HFFc6 (cell line): ENCODE results near the gene CACNB4. TPM values are rescaled to one million over a fixed set of nuclear protein-coding genes. Genes with fewer than 3 reads are reported as not detected.
"Not testable (repeated sequence)": the region's sequence is repeated elsewhere in the genome, so short reads cannot be mapped to it uniquely, and the experiment has no call there.

ENCODE experiments used
- DNase-seq: peaks from one replicate; pipeline ENCODE4 v3.0.0-alpha.2; 2018
- H3K27ac Mint-ChIP-seq: 2 replicates; pipeline ENCODE4 v1.8.0; 2020; ENCODE audit warnings: mild to moderate bottlenecking, mixed read lengths
- H3K27me3 Mint-ChIP-seq: 2 replicates; pipeline ENCODE4 v1.8.0; 2021; ENCODE audit warnings: mild to moderate bottlenecking, moderate library complexity, mixed read lengths; ENCODE audit not compliant: insufficient read depth
- H3K36me3 Mint-ChIP-seq: 2 replicates; pipeline ENCODE4 v1.8.0; 2021; ENCODE audit warnings: low read depth, mixed read lengths
- H3K4me1 Mint-ChIP-seq: 2 replicates; pipeline ENCODE4 v1.8.0; 2020; ENCODE audit warnings: low read depth, mixed read lengths
- H3K4me3 Mint-ChIP-seq: 2 replicates; pipeline ENCODE4 v1.8.0; 2020; ENCODE audit warnings: mild to moderate bottlenecking, moderate library complexity, mixed read lengths
- H3K9me3 Mint-ChIP-seq: 2 replicates; pipeline ENCODE4 v1.8.0; 2020; ENCODE audit warnings: mild to moderate bottlenecking, mixed read lengths
- CTCF ChIP-seq: fragments of 200-600 bp; sonication (generic); IDR thresholded peaks from 2 replicates; pipeline ENCODE4 v1.5.0; 2021; ENCODE audit warnings: antibody characterized with exemption, mild to moderate bottlenecking
- total RNA-seq, 6 experiments: library from RNA; stranded (reverse); fragmentation: NEBNext Ultra II Directional; extraction: Animal tissue kit (Norgen Biotek cat#: 25700); gene quantifications; 2 replicates in 1 of 6; 3 replicates in 5 of 6; pipeline ENCODE4 v1.2.3, GENCODE V29; 2021

Gene CACNB4
- total RNA-seq, 6 experiments from 2014 or later = 0.05 to 0.23 (median 0.21) TPM; not detected in 3

- TF ChIP-seq CTCF = no peak
- peaks cover 2% of the 10 kb centered on the region for H3K27me3 Mint-ChIP-seq
- no peak overlapping the region for H3K4me3 Mint-ChIP-seq
- H3K4me1 Mint-ChIP-seq = 0 out of 2 replicates have a peak, but pooled peaks cover 6% of the 10 kb centered on the region
- DNase-seq = no peak
- no peaks in the 10 kb centered on the region for H3K9me3 Mint-ChIP-seq
- H3K36me3 Mint-ChIP-seq = no peaks in the 10 kb centered on the region
- no peak overlapping the region for H3K27ac Mint-ChIP-seq
Measured at GRCh38 chr2:151878655-151879563, 219.9 kb downstream of the CACNB4 start.

GRCh38 chr2:151878204-151878603, 220.6 kb downstream of the CACNB4 start:
- Mint-ChIP-seq H3K36me3 (no peaks in the 10 kb centered on the region), H3K4me3 (no peak overlapping the region), H3K27ac (no peak overlapping the region), H3K4me1 (0 out of 2 replicates have a peak, but pooled peaks cover 6% of the 10 kb centered on the region), H3K27me3 (peaks cover 2% of the 10 kb centered on the region), H3K9me3 (no peaks in the 10 kb centered on the region)
- DNase-seq = no peak
- TF ChIP-seq CTCF = no peak

GRCh38 chr2:151875631-151876030, 223.2 kb downstream of the CACNB4 start:
- H3K36me3 Mint-ChIP-seq, H3K4me1 Mint-ChIP-seq, H3K27me3 Mint-ChIP-seq, H3K4me3 Mint-ChIP-seq, H3K27ac Mint-ChIP-seq, DNase-seq, H3K9me3 Mint-ChIP-seq: not testable (repeated sequence)

GRCh38 chr2:151872463-151872862, 226.4 kb downstream of the CACNB4 start:
- no peak for DNase-seq
- H3K27ac Mint-ChIP-seq = no peak overlapping the region
- no peak overlapping the region for H3K4me3 Mint-ChIP-seq
- H3K36me3 Mint-ChIP-seq = no peaks in the 10 kb centered on the region
- H3K27me3 Mint-ChIP-seq = peaks cover 7% of the 10 kb centered on the region
- H3K9me3 Mint-ChIP-seq = no peaks in the 10 kb centered on the region
- TF ChIP-seq CTCF = no peak
- no peaks in the 10 kb centered on the region for H3K4me1 Mint-ChIP-seq

GRCh38 chr2:151869291-151869690, 229.6 kb downstream of the CACNB4 start:
- TF ChIP-seq CTCF = no peak
- no peak overlapping the region for H3K27ac Mint-ChIP-seq
- no peak for DNase-seq
- no peaks in the 10 kb centered on the region for H3K9me3 Mint-ChIP-seq
- H3K4me3 Mint-ChIP-seq = no peak overlapping the region
- peaks cover 14% of the 10 kb centered on the region for H3K27me3 Mint-ChIP-seq
- H3K4me1 Mint-ChIP-seq = no peaks in the 10 kb centered on the region
- no peaks in the 10 kb centered on the region for H3K36me3 Mint-ChIP-seq

- DNase-seq = no peak
- Mint-ChIP-seq H3K36me3 (no peaks in the 10 kb centered on the region), H3K4me1 (no peaks in the 10 kb centered on the region), H3K27ac (no peak overlapping the region), H3K4me3 (no peak overlapping the region), H3K9me3 (no peaks in the 10 kb centered on the region), H3K27me3 (peaks cover 9% of the 10 kb centered on the region)
- no peak for TF ChIP-seq CTCF
Measured at GRCh38 chr2:151862700-151863099, 236.1 kb downstream of the CACNB4 start.
